Measurements from ENCODE around the gene FIBCD1. TPM values are rescaled to one million over a fixed set of nuclear protein-coding genes. Genes with fewer than 3 reads are reported as not detected.

Gene FIBCD1
- total and polyA plus RNA-seq, 2 experiments from 2014 or later = 4.4 to 5.6 TPM

DNA sequence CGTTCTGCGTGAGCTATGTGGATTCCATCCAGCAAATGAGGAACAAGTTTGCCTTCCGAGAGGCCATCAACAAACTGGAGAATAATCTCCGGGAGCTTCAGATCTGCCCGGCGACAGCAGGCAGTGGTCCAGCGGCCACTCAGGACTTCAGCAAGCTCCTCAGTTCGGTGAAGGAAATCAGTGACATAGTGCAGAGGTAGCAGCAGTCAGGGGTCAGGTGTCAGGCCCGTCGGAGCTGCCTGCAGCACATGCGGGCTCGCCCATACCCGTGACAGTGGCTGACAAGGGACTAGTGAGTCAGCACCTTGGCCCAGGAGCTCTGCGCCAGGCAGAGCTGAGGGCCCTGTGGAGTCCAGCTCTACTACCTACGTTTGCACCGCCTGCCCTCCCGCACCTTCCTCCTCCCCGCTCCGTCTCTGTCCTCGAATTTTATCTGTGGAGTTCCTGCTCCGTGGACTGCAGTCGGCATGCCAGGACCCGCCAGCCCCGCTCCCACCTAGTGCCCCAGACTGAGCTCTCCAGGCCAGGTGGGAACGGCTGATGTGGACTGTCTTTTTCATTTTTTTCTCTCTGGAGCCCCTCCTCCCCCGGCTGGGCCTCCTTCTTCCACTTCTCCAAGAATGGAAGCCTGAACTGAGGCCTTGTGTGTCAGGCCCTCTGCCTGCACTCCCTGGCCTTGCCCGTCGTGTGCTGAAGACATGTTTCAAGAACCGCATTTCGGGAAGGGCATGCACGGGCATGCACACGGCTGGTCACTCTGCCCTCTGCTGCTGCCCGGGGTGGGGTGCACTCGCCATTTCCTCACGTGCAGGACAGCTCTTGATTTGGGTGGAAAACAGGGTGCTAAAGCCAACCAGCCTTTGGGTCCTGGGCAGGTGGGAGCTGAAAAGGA is 53.3 kb downstream of the FIBCD1 start:
- Histone ChIP-seq H4K20me1 (replicated peaks; ENCODE audit: insufficient read depth) (peaks cover 6% of the 10 kb centered on the region; the same call in 1 of the 2 replicates), H3K27ac (ENCODE audit: low read depth) (peak overlapping the region; percentile 76; the same call in 1 of the 2 replicates), H3K4me3 (no peak overlapping the region), H2AFZ (no peak overlapping the region), H3K4me2 (no peak overlapping the region), H3F3A (replicated peaks; ENCODE audit: low read depth) (no peaks in the 10 kb centered on the region), H3K79me2 (replicated peaks; ENCODE audit: insufficient read depth) (no peaks in the 10 kb centered on the region), H3K27me3 (ENCODE audit: insufficient read depth) (no peaks in the 10 kb centered on the region), H3K4me1 (ENCODE audit: insufficient read depth) (no peaks in the 10 kb centered on the region), H3K36me3 (ENCODE audit: insufficient read depth) (peaks cover 33% of the 10 kb centered on the region; the same call in 1 of the 2 replicates), H3K9me2 (ENCODE audit: insufficient read depth) (no peaks in the 10 kb centered on the region)
- H3K36me3 Mint-ChIP-seq (ENCODE audit: low read depth) = peaks cover 60% of the 10 kb centered on the region
- peaks cover 7% of the 10 kb centered on the region; the same call in 1 of the 3 replicates for H3K4me1 Mint-ChIP-seq
- peaks cover 9% of the 10 kb centered on the region for H3K27me3 Mint-ChIP-seq (ENCODE audit: insufficient read depth, low read depth, poor library complexity)
- no peak overlapping the region for H3K4me3 Mint-ChIP-seq
- peak overlapping the region; percentile 94 for H3K27ac Mint-ChIP-seq
- no peaks in the 10 kb centered on the region for H3K9me3 Mint-ChIP-seq
- TF ChIP-seq CTCF (conservative IDR thresholded peaks at IDR 0.05; ENCODE audit: low read depth in 2 of 2) = no peak
- no peak for TF ChIP-seq EZH2 (IDR thresholded peaks at IDR 0.05; ENCODE audit: low read depth, unreplicated experiment)
- no peak for TF ChIP-seq ZNF462 (CRISPR knock-in tag; IDR thresholded peaks at IDR 0.05)
- TF ChIP-seq POLR2AphosphoS5 (IDR thresholded peaks at IDR 0.05; ENCODE audit: low read depth) = no peak
- no peak for TF ChIP-seq ZNF331 (CRISPR knock-in tag; IDR thresholded peaks at IDR 0.05; ENCODE audit: low read depth)
- TF ChIP-seq STAT1 (IDR thresholded peaks at IDR 0.05; ENCODE audit: unreplicated experiment) = no peak
- no peak for TF ChIP-seq NANOG (IDR thresholded peaks at IDR 0.05; ENCODE audit: borderline replicate concordance)
- no peak for TF ChIP-seq ZNF114 (CRISPR knock-in tag; IDR thresholded peaks at IDR 0.05)
- no peak for TF ChIP-seq JUNB (IDR thresholded peaks at IDR 0.05; ENCODE audit: unreplicated experiment)
- no peak for TF ChIP-seq ETS1 (IDR thresholded peaks at IDR 0.05)
- TF ChIP-seq REST (IDR thresholded peaks at IDR 0.05; ENCODE audit: unreplicated experiment) = no peak
- TF ChIP-seq EZH2phosphoT487 (IDR thresholded peaks at IDR 0.05; ENCODE audit: unreplicated experiment) = no peak
- no peak for TF ChIP-seq CREB1 (CRISPR knock-in tag; IDR thresholded peaks at IDR 0.05; ENCODE audit: low read depth)
- DNase-seq (ENCODE audit: low spot score) = no peak
- ATAC-seq = no peak; the same call in 1 of the 3 replicates

Measured in GM23338 (cell line).